Adipose tissue (tissue), 3 donors: ENCODE data around the gene RASSF4. TPM values are rescaled to one million over a fixed set of nuclear protein-coding genes. Genes with fewer than 3 reads are reported as not detected.

ENCODE experiments used
- H3K27ac ChIP-seq: one replicate; pipeline ENCODE4 v1.5.1; 2013; ENCODE audit warnings: low read depth, low read length
- WGBS, 3 donors: extraction: QIAGEN DNeasy Blood & Tissue Kit; methylation state at CpG; one replicate each; pipeline ENCODE4 v1.1.7; 2013; 5-methylcytosine and 5-hydroxymethylcytosine counted together
- polyA plus RNA-seq, 3 donors: library from polyadenylated mRNA; stranded (reverse); fragments of 200-250 nt; gene quantifications; one replicate each; pipeline ENCODE4 v1.2.3, GENCODE V29; 2013
- donor health status: healthy with polysubstance abuse.
- donor health status: Bipolar disorder and iron deficiency.
- donor health status: healthy.

Gene RASSF4
- polyA plus RNA-seq, 3 donors: 32.7 to 74.0 (median 58.3) TPM

DNA sequence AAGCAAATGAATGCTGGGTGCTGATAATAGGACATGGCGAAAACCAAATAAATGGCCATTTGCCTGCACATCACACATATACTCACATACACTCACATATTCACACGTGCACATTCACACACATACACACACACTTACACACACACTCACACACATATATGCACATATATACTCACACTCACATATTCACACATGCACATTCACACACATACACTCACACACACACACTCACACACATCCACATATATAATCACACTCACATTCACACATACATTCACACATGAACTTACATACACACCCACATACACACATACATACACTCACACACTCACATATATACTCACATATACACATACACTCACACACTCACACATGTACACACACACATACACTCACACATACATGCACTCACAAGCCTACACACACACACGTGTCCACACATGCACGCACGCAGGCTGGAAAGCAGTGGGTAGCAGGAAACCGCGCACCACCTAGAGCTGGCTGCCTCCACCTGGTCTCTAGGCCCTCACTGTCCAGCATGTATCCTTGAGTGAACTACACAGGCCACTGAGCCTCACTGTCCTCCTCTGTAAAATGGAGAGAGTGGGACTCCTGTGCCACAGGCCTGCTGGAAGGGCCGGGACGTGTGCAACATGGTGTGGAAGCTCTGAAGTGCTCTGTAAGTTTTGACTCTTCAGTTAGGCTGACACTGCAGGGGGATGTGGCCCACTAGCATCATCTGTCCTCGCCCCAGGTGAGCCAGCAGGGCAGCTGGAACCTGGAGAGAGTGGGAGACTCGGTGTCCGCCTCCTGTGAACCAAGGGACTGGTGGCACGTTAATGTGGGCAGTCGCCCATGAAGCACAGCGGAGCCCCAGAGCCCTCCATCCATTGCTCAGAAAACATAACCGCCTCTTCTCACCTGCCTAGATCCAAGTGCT is 33.5 kb upstream of the RASSF4 start:
- 94 to 98% (median 96%) methylated on average over 16 of the region's 16 CpGs for WGBS, 3 donors
- H3K27ac ChIP-seq: no peak overlapping the region

DNA sequence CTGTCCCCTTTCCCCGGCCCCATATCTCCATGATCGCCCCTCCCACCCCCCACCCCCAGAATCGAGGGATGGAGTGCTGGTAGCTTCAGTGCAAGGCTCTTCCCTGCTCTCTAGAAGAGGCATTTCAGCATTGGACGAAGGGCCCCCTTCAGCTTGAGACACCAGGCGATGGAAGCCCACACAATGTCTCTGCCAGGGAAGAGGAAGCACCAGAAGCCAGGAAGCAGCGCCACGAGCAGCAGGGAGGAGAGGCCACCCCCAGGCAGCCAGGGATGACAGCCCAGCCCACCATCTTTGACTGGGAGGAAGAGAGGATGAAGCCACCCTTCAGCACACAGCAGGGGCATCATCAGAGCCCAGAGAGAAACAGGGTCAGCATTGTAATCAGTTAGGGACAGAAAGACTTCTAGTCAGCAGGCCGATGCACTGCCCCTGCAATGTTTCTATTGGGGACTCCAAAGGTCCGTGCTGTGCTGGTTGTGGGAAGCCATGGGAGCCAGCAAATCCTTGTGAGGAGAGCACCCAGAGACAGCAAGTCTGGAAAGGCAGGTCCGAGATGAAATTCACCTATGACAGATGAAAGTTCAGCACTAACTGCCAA is 32.8 kb upstream of the RASSF4 start:
- H3K27ac ChIP-seq: no peak overlapping the region
- WGBS, 3 donors: 50 to 62% (median 55%) methylated on average over 10 of the region's 10 CpGs

DNA sequence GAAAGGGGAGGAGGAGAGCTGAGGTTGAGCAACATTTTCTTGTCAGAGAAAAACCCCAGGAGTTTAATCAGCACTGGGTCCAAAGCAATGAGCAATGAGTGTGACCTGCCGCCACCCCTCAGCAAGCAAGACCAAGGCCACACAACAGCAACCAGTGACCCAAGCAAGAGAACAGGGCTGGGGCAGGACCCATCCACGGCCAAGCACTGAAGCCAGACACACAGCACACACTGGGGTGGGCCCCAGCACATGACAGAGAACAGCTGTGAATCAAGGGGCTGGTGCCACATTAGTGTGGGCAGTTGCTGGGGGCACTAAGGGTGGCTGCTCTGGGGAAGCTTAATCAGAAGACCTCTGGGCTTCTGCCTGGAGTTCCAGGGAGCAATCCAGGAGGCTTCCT is 32.2 kb upstream of the RASSF4 start:
- H3K27ac ChIP-seq: no peak overlapping the region
- WGBS, 3 donors: 37 to 57% (median 43%) methylated on average over 2 of the region's 2 CpGs

DNA sequence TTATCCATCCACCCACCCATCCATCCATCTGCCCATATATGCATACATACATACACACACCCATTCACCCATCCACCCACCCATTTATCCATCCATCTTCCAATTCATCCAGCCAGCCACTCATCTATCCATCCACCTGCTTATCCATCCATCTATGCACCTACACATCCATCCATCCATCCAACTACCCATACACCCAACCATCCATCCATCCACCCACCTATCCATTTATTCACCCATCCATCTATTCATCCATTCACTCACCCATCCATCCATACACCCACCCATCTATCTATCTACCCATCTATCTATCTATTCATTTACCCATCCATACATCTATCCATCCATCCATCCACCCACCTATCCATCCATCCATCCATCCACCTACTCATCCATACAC is 31.1 kb upstream of the RASSF4 start:
- H3K27ac ChIP-seq: no peak overlapping the region

DNA sequence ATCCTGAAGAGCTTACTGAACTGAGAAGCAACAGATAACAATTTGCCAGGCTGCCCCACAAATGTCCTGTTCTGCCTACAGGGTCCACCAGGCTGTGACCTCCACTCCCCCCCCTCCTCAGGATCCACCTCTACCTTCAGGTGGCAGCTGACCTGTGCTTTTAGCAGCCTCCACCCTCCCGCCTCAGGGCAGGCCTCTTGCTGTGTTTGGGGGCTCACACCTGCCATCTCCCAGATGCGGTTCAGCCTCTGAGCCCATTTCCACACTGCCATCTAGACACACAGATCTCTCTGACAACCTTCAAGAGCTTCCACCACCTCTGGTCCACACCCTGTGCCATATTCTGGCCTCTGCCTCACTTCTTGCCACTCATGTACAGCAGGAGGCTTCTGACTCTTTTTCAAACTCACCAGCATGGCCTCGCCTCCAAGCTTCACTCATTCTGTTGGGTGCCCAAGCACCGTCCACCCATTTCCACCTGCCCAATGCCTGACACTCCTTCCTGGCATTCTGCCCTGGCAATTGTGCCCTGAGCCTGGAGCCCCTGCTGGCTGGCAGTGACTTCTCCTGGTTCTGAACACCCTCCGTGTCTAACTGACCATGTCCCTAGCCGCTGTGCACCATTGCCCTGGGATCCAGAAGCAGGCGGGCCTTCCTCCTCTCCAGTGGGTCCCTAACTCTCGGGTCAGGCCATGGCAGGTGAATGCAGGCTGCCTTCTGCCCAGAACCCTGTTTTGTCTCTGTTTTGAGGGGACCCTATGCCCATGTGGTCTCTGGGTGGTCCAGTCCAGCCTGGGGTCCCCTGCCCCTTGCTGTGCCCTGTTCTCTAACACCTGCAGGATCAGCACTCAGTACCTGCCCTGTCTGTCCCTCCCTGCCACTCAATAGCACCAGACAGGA is 30.0 kb upstream of the RASSF4 start:
- 80 to 85% (median 83%) methylated on average over 7 to 8 of the region's 8 CpGs for WGBS, 3 donors
- H3K27ac ChIP-seq: no peak overlapping the region

DNA sequence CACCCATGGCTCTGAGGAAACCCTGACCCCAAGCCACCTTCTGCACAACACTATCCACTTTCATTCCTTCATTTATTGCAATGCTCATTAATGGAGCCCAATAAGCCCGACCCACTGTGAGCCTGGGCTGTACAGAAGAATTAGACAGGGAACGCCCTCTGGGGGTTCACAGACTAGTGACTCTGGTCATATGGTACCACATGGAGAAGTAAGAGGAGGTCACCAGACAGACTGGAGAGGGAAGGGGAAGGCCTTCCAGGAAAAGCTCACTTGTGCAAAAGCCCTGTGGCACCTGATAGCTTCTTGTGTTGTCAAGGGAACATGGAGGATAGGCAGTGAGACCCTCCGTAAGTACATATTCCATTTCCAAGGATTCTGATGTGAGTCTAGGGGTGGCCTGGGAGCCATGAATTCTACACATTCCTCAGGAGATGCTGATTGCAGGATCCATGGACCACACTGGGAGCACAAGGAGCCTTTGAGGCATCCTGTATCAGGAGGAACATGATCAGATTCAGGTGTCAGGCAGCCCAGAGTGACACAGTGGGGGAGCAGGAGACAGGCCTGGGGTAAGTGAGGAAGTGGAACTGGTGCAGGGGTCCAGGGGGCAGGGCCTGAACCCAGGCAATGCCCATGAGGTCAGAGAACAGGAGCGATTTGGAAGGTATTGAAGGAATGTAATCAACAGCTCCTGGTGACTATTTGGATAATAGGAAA is 28.5 kb upstream of the RASSF4 start:
- no peak overlapping the region for H3K27ac ChIP-seq

DNA sequence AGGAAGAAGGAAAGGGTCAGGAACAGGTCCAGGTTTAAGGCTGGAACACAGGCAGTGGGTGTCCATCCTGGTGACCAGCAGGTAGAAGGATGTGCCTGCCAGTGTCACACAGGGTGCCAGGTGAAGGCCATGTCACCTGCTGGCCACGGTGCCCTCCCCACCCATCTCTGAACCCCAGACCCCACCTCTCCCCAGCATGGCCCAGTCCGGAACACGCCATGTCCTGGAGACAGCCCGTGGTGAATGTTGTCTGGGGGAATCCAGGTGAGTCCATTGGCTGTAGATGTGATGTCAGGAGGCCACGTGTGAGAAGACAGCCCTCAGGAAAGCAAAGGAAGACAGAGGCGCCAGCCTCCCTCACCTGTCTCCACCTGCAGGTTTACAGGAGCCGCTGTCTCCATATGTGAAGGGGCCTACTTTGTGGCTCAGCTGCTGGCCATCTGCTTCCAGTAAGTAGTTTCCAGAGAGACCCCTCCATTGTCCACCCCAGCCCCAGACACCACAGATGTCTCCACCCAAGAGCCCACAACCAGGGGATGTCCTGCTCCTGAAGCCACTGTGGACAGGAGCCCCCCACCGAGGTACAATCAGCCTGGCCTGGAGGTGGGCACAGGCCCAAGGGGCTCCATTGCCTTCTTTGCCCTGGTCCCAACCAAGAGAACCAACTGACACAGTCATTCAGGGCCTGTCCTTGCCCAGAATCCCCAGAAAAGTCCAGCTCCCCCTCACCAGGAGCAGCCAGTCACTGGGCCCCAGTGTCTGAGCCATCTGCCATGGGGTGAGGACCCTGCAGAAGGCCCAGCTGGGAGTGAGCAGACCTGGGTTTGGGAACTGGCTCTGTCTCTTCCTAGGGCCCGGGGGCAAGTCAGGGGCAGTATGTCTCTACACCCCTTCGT is 27.7 kb upstream of the RASSF4 start:
- no peak overlapping the region for H3K27ac ChIP-seq
- WGBS, 3 donors: 81 to 92% (median 91%) methylated on average over 10 of the region's 10 CpGs

More for the DNA sequence above, 28.5 kb upstream of the RASSF4 start:
- WGBS, 3 donors: 81 to 89% (median 82%) methylated on average over 4 of the region's 4 CpGs

DNA sequence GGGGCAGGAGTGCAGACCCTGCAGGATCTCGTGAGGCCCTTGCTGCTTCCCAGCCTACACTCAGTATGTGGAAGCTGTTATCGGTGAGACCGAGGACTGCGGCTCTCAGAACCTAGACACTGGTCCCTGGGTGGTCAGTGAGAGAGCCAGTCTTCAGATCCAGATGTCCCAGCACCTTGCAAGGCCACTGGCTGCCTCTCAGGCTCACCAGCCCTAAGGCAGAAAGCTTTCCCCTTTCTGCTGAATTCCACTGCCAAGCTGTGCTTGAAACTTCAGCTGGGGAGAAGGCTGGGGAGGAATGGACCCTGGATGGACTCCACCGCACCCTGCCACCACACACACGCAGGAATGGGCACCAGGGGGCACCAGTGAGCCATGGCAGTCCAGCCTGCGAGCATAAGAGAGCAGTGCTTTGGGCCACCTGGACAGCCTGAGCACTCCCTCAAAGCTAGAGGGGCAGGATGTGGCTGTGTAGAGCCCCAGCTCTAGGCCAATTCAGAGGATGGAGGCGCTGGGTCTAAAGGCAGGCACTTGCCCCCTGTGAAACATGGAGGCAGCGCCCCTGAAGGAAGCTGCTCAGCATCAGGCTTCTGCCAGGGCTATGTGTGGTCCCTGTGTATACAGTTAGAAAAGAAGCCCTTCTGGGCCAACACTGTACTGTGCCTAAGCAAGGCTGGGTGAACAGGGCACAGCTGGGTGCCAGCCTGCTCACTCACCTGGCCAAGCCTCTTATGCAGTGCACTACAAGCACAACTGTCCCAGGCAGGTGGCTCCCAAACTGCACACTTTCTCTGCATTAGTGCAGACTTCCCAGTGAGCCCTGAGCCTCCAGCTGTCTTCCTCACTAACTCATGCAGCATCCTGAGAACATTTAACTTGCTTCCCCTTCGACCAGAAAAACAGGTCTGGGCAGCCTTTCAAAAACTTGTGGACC is 26.8 kb upstream of the RASSF4 start:
- WGBS, 3 donors: 42 to 53% (median 51%) methylated on average over 10 of the region's 10 CpGs
- H3K27ac ChIP-seq: no peak overlapping the region

DNA sequence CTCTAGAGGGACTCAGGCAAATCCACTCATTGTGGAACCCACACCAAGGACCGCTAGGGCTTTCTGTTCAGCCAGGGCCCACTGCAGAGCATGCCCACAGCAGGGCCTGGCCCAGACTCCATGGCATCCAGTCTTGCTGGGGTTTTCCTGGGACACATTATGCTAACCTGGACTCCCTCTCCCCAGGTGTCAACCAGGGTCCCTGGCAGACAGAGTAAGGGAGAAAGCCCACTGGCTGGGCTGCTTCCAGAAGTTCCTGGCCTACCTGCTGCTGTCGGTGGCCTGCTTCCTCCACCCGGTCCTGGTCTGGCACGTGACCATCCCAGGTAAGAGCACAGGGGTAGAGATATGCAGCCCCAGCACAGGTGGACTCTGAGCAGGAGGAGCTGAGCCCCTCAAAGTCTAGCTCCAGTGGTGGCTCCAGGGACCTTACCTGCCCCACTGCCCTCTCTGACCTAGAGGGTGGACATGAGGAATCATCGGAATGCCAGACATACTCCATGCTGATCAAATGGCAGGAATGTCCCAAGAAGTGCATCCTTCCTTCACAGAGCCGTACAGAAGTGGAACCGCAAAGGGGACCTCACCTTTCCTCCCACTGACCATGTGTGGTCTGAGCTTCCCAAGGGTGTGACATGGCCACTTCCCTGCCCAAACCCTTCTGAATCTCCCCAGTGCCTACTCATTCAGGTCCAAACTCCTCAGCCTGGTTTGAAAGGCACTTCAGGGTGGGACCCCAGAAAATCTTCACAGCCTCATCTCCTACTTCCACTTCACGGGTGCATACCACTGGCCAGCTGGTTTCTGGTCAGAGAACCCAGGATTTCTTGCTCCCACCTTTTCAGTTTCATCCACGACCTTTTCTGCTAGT is 25.9 kb upstream of the RASSF4 start:
- no peak overlapping the region for H3K27ac ChIP-seq

DNA sequence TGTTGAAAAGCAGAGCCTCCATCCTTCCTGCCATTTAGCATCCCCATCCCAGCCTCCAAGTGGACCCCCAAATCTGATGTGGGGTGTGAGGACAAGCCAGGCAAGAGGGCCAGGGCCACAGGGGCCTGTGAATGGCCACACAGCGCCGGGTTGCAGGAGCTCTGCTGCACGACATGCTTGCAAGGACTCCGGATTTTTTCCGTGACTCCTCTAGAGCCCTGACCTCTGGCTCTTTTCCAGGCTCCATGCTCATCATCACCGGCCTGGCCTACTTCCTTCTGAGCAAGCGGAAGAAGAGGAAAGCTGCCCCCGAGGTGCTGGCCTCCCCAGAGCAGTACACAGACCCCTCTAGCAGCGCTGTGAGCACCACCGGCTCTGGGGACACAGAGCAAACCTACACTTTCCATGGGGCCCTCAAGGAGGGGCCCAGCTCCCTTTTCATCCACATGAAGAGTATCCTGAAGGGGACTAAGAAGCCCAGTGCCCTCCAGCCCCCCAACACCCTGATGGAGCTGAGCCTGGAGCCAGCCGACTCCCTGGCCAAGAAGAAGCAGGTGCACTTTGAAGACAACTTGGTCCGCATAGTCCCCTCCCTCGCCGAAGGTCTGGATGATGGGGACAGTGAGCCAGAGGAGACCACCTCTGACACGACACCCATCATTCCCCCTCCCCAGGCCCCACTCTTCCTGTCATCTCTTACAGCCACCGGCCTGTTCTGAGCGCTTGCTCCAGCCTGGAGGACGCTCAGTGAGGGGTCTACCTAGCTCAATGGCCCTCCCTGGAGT is 25.0 kb upstream of the RASSF4 start:
- 67 to 83% (median 82%) methylated on average over 18 of the region's 18 CpGs for WGBS, 3 donors
- H3K27ac ChIP-seq: no peak overlapping the region

More for the DNA sequence above, 25.9 kb upstream of the RASSF4 start:
- 76 to 80% (median 77%) methylated on average over 9 of the region's 9 CpGs for WGBS, 3 donors

DNA sequence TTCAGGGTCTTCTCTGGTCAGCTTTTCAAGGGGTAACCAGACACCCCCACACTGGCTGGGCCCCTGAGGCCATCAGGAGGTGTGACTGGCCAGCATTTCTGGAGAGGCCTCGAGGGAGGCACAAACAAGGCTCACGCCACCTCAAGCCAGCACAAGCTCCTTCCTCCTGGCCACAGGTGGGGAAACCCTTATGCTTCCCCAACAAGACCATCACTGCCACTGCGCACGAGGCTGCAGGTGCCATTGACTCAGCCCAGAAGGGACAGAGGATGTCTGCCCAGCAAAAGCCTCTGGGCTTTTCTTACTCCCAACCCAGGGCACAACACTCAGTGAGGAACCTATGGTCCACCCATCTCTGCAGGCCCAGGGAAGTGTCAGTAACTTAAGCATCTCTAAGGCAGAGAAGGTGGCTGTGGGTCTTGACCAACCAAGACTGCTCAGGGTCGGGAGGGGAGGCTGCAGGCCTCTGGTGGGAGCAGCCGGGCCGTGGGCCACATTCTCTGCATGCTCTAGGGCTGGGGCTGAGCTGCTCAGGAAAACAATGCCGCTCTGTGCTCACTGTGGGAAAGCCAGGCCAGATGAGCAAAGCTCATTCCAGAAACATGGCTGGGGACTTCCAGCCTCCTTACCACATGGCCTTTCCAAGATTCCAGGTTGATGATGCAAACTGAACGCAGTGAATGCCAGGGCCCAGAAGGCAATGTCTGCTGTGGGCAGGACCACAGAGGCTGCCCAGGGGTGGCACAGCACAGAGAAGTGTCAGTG is 24.2 kb upstream of the RASSF4 start:
- WGBS, 3 donors: 56 to 72% (median 65%) methylated on average over 9 of the region's 9 CpGs
- no peak overlapping the region for H3K27ac ChIP-seq

DNA sequence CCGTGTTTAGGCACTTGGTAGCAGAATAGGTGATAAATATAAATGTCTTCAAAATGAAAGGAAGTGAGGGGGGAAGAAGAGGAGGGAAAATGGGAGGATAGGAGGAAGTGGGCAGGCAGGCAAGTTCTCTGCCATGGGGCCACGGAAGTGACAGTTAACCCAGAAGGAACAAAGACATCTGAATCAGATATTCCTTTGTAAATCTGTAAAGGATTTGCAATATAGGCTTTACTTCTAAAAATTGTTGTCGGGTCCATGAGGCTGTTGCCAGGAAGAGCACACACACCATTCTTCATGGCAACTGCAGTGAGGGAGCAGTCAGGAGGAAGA is 23.7 kb upstream of the RASSF4 start:
- H3K27ac ChIP-seq: no peak overlapping the region
- WGBS, 3 donors: 24 to 43% (median 26%) methylated on average over 3 of the region's 3 CpGs

DNA sequence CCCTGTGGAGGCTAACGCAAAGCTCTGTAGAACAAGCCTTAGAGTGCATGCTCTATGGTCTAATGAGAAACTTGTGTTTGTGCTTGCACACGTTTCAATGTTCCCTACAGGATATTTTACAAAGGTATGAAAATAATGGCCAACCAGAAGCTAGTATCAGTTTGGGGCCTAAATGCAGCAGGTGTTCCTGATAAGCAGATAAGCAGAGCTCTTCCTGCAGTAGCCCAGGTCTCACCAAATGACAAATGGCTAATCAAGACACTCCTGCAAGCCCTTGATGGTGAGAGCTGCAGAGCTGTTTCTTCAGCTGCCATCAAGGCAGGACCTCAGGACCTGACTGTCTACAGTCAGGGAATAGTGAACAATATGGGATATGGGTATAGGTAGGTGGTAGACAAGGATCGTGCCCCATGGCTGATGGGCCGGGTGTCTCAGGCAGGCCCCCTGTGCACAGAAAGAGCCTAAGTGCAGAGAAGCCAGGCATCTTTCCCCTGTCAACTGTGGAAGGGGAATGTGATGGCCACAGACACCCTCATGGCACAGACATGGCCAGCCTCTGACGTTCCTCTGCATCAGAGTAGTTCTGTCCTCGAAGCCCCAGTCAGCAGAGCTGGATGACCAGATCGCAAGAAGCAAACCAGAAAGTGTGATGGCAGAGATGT is 23.2 kb upstream of the RASSF4 start:
- WGBS, 3 donors: 75 to 91% (median 89%) methylated on average over 7 of the region's 7 CpGs
- H3K27ac ChIP-seq: no peak overlapping the region
